RWPE1 (cell line): ENCODE data around the gene BMP5.
A peak's percentile ranks its signal among the peaks of the same experiment; 100 is the strongest.

Source experiments
- CTCF ChIA-PET: fragments of 350-600 bp; sonication (Branson Sonifier 250); formaldehyde crosslinking; extraction: SDS; loops from one replicate; lab custom pipeline; 2021; lab: Yijun Ruan, JAX
- POLR2A ChIA-PET: fragments of 400-600 bp; formaldehyde crosslinking; extraction: SDS; loops from one replicate; lab custom pipeline; 2020; ENCODE audit warnings: antibody characterized with exemption; ENCODE audit not compliant: low non-redundant PET; lab: Yijun Ruan, JAX
- DNase-seq: peaks from one replicate; pipeline ENCODE4 v3.0.0; 2012; ENCODE audit warnings: low spot score
- H3K27ac ChIP-seq: fragments of 450-650 bp; 2 replicates; pipeline ENCODE4 v1.5.1; 2017
- TF ChIP-seq, protein P1 (sequence below): fragments of 450-650 bp; conservative IDR thresholded peaks from 2 replicates; pipeline ENCODE4 v1.5.1; 2017; ENCODE audit warnings: low read depth, mild to moderate bottlenecking

The BMP5 gene

DNA sequence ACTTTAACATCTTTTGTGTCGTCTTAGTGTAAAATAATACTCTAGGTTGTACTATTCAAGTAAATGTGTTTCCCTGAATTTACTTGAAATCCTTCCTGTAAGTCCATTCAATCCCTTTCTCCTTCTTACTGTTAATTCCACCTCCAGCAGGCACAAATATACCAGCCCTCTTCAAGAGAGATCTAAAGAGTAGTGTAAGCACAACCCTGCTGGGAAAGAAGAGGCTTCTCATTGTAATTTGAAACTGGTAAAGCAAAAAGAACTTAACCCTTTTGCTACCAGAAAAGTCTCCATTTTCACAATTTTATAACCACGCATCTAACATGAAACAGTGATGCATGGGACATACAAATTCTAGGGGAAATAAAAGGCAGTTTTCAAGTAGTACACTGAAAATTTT is at the start of gene BMP5:
Gene BMP5 (minus strand): TSS at position 191 of the 400 bp plus-strand sequence. CDS start 725 bp downstream, outside the sequence.
- no peak within 1 kb of the TSS for H3K27ac ChIP-seq
- TF ChIP-seq, protein P1, sequence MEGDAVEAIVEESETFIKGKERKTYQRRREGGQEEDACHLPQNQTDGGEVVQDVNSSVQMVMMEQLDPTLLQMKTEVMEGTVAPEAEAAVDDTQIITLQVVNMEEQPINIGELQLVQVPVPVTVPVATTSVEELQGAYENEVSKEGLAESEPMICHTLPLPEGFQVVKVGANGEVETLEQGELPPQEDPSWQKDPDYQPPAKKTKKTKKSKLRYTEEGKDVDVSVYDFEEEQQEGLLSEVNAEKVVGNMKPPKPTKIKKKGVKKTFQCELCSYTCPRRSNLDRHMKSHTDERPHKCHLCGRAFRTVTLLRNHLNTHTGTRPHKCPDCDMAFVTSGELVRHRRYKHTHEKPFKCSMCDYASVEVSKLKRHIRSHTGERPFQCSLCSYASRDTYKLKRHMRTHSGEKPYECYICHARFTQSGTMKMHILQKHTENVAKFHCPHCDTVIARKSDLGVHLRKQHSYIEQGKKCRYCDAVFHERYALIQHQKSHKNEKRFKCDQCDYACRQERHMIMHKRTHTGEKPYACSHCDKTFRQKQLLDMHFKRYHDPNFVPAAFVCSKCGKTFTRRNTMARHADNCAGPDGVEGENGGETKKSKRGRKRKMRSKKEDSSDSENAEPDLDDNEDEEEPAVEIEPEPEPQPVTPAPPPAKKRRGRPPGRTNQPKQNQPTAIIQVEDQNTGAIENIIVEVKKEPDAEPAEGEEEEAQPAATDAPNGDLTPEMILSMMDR: no peak
- ChIA-PET CTCF (no interaction called here), POLR2A (no interaction called here)
- no peak for DNase-seq

DNA sequence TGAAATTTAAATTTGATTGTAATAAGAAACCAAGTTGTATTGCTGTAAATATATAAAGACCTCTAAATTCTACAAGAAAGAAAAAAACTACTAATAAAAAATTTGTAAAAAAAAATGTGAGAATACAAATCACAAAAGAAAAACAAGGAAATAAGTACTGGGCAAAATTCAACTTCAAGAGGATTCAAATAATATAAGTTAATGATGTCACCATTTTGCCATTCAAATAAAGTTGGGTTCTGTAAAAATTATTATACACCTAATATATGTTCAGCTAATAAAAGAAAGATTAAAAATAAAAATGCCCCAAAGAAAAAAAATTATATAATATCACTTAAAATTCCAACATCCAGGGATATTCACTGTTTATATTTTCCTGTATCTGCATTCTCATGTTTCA is 47.0 kb upstream of the BMP5 start:
- no peak for DNase-seq
- CTCF ChIA-PET: no interaction called here
- POLR2A ChIA-PET: no interaction called here
- no peak overlapping the region for H3K27ac ChIP-seq
- TF ChIP-seq, protein P1: no peak

DNA sequence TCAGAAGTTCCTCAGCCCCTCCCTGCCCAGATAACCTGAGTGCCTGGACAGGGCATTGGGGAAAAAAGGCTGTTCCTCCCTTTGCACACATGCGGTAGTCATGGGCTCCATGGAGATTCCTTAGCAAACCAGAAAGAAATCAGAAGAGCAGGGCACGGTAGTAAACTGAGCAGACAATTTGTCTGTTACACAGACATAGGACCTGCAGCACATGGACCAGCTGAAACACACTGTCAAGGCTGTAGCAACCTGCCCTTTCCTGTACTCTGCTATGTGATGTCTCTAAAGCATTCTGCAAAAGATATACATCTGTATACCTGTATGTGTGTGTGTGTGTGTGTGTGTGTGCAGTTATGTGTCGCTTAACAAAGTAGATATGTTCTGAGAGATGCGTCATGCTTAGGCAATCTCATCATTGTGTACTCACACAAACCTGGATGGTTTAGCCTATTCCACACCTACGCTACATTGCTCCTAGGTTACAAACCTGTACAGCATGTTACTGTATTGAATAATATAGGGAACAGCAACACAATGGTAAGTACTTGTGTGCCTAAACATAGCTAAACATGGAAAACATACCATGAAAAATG is 44.4 kb upstream of the BMP5 start:
- TF ChIP-seq, protein P1: no peak
- no peak for DNase-seq
- H3K27ac ChIP-seq: peak overlapping the region; percentile 64
- ChIA-PET CTCF (no interaction called here), POLR2A (no interaction called here)

DNA sequence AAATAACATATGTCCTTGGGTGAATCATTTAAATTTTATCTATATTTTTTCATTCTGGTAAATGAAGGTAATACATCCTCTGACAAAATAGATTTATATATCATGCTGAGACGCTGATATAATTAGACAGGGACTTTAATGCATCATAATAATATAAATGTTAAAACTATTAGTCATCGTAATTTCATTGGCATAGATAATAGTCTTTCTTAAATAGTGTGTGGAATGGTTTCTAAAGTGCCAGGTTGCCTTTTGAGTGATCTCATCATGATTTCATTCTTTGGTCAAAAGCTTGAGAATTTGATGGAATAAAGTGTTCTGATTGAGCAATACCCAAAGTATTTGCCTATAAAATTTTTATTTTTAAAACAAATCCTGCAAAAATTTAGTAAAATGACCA is 43.2 kb upstream of the BMP5 start:
- CTCF ChIA-PET: interaction anchor here (0.5 kb wide), 1 partner anchor 19 kb away, joined by 3 read pairs; no protein-coding TSS in a partner anchor
- DNase-seq: peak; percentile 52
- POLR2A ChIA-PET: no interaction called here
- TF ChIP-seq, protein P1: no peak
- H3K27ac ChIP-seq: no peak overlapping the region

DNA sequence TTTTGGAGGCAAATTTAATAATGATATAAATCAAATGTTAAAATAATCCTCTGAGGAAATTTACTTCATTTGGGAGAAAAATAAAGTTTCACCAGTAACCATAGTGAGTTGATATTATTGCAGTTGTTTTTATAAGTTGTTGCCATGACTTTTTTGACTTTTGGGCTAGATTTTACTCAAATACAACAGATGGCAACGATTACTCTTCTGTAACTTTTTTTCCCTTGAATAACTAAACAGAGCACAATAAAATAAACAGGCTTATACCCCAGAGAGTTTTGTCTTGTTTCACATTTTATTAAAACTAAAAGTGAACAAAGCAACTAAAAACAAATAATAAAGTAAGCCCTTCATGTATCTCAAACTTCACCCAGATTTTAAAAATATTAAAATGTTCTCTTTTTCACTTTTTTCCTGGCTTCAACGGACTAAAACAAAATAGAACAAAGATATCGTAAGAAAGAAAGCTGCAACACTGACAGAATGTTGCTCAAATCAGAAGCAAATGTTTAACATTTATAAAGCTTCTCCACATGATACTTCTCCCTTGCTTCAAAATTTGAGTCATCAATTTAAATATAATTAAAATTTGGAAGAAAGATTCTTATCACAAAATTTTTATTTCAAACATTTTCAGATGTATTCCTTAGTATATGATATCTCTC is 42.5 kb upstream of the BMP5 start:
- no peak overlapping the region for H3K27ac ChIP-seq
- TF ChIP-seq, protein P1: no peak
- ChIA-PET POLR2A (no interaction called here), CTCF (no interaction called here)
- no peak for DNase-seq

DNA sequence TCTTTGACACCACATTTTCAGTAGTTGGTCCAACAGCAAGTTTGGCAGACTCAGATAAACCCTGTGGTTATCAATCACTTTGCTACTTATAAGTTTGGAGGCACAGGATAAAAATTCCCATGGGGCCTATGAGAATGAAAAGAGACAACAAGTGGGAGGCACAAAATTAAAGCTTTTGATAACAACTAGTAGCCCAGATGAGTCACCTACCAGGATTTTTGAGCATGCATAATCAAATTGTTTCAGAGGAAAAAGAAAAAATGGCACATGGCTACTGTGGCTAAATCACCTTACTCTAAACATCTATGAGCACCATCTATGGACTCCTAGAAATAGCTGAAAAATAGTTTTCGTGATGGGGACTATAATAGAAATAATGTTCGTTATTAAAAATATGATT is 40.8 kb upstream of the BMP5 start:
- TF ChIP-seq, protein P1: no peak
- ChIA-PET POLR2A (no interaction called here), CTCF (no interaction called here)
- no peak for DNase-seq
- no peak overlapping the region for H3K27ac ChIP-seq
